Mucosa of stomach (tissue), 1 donor: ENCODE data around the gene COL15A1.

ENCODE experiments used
- H3K27me3 ChIP-seq: one replicate; pipeline ENCODE4 v1.7.0; 2013; ENCODE audit warnings: mild to moderate bottlenecking, low read length; ENCODE audit not compliant: control insufficient read depth, insufficient read depth
- H3K36me3 ChIP-seq: one replicate; pipeline ENCODE4 v1.7.0; 2013; ENCODE audit warnings: low read length; ENCODE audit not compliant: control insufficient read depth, insufficient read depth
- H3K4me1 ChIP-seq: one replicate; pipeline ENCODE4 v1.7.0; 2013; ENCODE audit warnings: mild to moderate bottlenecking, low read length; ENCODE audit not compliant: control insufficient read depth, insufficient read depth
- H3K4me3 ChIP-seq: one replicate; pipeline ENCODE4 v1.7.0; 2013; ENCODE audit warnings: low read length
- H3K9ac ChIP-seq: one replicate; pipeline ENCODE4 v1.7.0; 2013; ENCODE audit warnings: mild to moderate bottlenecking, low read length, moderate library complexity
- H3K9me3 ChIP-seq: one replicate; pipeline ENCODE4 v1.7.0; 2013; ENCODE audit warnings: mild to moderate bottlenecking, low read length, moderate library complexity; ENCODE audit not compliant: control insufficient read depth
- donor health status: Pancreatic carcinoma.

Gene COL15A1

GRCh38 chr9:98977813-98978212, 34.1 kb downstream of the COL15A1 start:
- Histone ChIP-seq H3K9me3 (no peaks in the 10 kb centered on the region), H3K9ac (no peak overlapping the region)

DNA sequence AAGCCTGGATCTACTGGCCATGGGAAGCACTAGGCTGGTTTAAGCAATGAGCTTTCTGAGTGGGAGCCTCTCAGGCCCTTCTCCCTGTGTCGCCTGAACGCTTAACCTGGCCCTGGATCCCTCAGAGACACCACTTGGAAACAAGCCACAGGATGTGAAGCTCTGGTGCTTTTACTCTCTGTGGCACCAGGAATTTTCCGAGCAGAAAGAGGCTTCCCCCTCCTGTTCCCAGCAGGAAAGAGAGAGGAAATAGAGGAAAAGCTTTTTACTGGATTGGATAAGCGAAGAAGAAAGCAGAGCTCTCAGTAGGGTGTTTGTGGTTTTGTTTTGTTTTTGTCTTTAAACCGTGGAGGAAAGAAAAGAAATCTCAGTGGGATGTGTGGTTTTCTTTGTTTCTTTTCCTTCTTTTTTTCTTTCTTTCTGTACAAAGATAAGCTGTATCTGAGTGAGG, 34.5 kb downstream of the COL15A1 start:
- peaks cover 13% of the 10 kb centered on the region for H3K4me1 ChIP-seq

More at GRCh38 chr9:98977813-98978212, 34.1 kb downstream of the COL15A1 start:
- Histone ChIP-seq H3K4me1 (peaks cover 13% of the 10 kb centered on the region), H3K27me3 (peaks cover 15% of the 10 kb centered on the region), H3K4me3 (no peak overlapping the region), H3K36me3 (no peaks in the 10 kb centered on the region)

DNA sequence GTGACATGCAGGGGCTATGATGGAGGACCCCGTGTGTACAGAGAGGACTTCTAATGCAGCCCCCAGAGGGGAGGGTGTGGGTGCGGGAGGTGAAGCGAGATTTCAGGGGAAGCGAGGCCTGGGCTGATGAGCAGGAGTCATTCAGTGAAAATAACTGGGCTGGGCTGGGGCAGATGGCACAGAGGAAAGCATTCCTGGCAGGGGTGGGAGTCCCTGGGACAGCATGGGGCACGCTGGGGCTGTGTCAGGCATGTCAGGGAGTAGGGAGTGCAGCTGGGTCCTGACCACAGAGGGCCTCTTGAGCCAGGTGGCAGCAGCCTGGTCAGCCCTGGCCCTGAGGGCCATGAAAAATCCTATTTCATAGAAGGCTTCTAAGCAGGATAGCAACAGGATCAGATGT, 36.6 kb downstream of the COL15A1 start:
- no peak overlapping the region for H3K4me3 ChIP-seq
- no peaks in the 10 kb centered on the region for H3K36me3 ChIP-seq
- H3K4me1 ChIP-seq = peaks cover 3% of the 10 kb centered on the region
- no peaks in the 10 kb centered on the region for H3K9me3 ChIP-seq
- H3K27me3 ChIP-seq = peaks cover 4% of the 10 kb centered on the region
- H3K9ac ChIP-seq = no peak overlapping the region

More for the DNA sequence above, 34.5 kb downstream of the COL15A1 start:
- no peaks in the 10 kb centered on the region for H3K36me3 ChIP-seq
- peaks cover 13% of the 10 kb centered on the region for H3K27me3 ChIP-seq
- H3K9me3 ChIP-seq = no peaks in the 10 kb centered on the region
- no peak overlapping the region for H3K4me3 ChIP-seq
- no peak overlapping the region for H3K9ac ChIP-seq

DNA sequence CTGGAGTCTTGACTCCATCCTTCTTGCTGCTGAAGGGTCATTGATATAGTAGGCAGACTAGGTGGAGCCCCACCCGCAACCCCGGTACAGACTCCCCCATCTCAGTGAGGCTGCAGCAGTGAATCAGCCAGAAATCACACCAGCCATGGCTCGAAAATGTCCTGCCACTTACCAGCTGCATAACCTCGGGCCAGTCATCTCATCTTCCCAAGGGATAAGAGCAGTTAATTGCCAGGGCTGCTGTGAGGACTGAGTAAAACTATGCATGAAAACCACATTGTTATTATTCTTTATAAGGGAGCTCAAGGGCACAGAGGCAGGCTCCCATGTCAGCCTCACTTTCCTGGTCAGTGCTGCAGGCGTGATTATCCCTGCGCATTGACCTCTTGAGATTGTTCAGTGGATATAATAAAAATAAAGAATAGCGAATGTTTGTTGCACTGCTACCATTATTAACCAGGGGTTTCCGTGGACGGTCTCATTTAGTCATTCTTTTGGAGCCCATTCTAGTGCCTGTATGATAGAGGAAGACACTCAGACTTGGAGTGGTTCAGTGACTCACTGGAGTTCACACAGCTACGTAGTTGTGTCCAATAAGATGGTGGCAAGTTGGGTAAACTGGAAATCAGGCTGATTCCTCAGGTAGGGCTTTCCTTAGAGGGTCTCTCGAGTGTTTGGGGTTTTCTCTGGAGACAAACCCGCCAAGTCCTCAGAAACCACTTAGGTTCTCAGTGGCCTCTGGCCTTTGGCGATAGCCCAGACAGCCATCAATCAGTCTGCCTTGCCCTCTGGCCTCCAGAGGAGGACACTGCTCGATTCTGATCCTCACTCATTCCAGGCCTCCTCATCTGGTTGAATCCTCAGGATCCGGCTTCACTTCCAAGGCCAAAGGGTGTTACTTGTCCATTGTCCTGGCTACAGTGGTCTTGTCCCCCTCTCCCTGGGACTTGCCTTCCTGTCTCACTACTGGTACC, 39.9 kb downstream of the COL15A1 start:
- H3K9ac ChIP-seq = no peak overlapping the region
- H3K4me1 ChIP-seq = no peaks in the 10 kb centered on the region
- no peak overlapping the region for H3K4me3 ChIP-seq

GRCh38 chr9:98985596-98985995, 41.9 kb downstream of the COL15A1 start:
- H3K9me3 ChIP-seq = no peaks in the 10 kb centered on the region
- H3K36me3 ChIP-seq = no peaks in the 10 kb centered on the region
- H3K4me1 ChIP-seq = peaks cover 7% of the 10 kb centered on the region
- no peak overlapping the region for H3K9ac ChIP-seq
- H3K4me3 ChIP-seq = no peak overlapping the region
- H3K27me3 ChIP-seq = no peaks in the 10 kb centered on the region

More for the DNA sequence above, 39.9 kb downstream of the COL15A1 start:
- H3K27me3 ChIP-seq = no peaks in the 10 kb centered on the region
- no peaks in the 10 kb centered on the region for H3K9me3 ChIP-seq
- H3K36me3 ChIP-seq = no peaks in the 10 kb centered on the region

- Histone ChIP-seq H3K9ac (no peak overlapping the region), H3K4me3 (no peak overlapping the region), H3K4me1 (peaks cover 7% of the 10 kb centered on the region), H3K9me3 (no peaks in the 10 kb centered on the region), H3K27me3 (no peaks in the 10 kb centered on the region), H3K36me3 (no peaks in the 10 kb centered on the region)
These were observed 43.4 kb downstream of the COL15A1 start for GRCh38 chr9:98986866-98987651.

DNA sequence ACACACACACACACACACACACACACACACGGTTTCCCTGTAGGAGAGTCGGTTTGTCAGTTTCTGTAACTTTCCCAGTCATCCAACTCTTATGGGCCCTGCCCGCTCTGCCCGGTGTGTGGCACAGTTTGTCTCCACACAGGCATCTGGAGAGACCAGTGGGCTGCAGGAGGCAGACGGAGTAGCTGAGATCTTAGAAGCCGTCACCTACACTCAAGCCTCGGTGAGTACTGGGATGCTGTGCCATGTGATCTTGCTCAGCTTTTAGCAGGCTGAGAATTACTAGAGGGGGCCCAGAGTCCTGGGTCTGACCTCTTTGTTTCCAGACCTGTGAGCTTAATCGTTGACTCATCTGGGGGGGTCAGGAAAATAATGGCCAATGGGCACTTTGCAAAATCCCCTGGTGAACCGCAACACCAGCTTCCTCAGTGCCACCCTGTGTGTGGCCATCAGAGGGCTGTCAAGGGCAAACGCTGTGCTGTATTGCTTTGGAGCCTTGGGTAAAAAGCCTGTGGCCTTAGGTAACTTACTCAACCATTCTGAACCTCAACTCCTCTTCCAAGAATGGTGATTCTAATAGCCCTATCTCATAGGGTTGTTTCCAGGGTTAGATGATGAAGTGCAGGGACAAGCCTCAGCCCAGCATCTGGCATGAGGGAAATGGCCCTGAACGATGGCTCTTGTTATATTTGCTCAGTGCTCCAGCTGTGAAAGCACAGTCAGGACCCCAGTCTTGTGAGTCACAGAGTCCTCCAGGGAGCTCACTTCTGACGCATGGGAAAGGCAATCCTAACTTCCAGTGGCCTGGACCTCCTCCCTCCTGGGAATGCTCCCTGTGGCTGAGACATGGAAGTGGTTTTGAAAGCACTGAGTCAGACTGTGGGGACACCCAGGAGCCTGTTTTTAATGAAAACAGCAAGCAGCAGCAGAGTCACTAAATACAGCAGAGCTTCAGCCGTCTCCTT, 45.6 kb downstream of the COL15A1 start:
- H3K9me3 ChIP-seq = no peaks in the 10 kb centered on the region
- no peak overlapping the region for H3K4me3 ChIP-seq
- H3K27me3 ChIP-seq = no peaks in the 10 kb centered on the region
- no peak overlapping the region for H3K9ac ChIP-seq
- no peaks in the 10 kb centered on the region for H3K36me3 ChIP-seq
- peaks cover 11% of the 10 kb centered on the region for H3K4me1 ChIP-seq

- H3K27me3 ChIP-seq = no peaks in the 10 kb centered on the region
- no peaks in the 10 kb centered on the region for H3K9me3 ChIP-seq
- no peaks in the 10 kb centered on the region for H3K36me3 ChIP-seq
- no peak overlapping the region for H3K9ac ChIP-seq
- no peak overlapping the region for H3K4me3 ChIP-seq
- peaks cover 11% of the 10 kb centered on the region for H3K4me1 ChIP-seq
These were observed 46.6 kb downstream of the COL15A1 start for GRCh38 chr9:98990181-98990870.

GRCh38 chr9:98992107-98992884, 48.6 kb downstream of the COL15A1 start:
- Histone ChIP-seq H3K4me3 (no peak overlapping the region), H3K36me3 (no peaks in the 10 kb centered on the region), H3K9ac (no peak overlapping the region), H3K27me3 (no peaks in the 10 kb centered on the region), H3K9me3 (no peaks in the 10 kb centered on the region), H3K4me1 (peaks cover 11% of the 10 kb centered on the region)

GRCh38 chr9:98992885-98993569, 49.3 kb downstream of the COL15A1 start:
- H3K27me3 ChIP-seq = no peaks in the 10 kb centered on the region
- H3K4me3 ChIP-seq = no peak overlapping the region
- no peaks in the 10 kb centered on the region for H3K9me3 ChIP-seq
- no peaks in the 10 kb centered on the region for H3K36me3 ChIP-seq
- H3K9ac ChIP-seq = no peak overlapping the region
- peaks cover 11% of the 10 kb centered on the region for H3K4me1 ChIP-seq
